ENCODE measurements around the gene NECAB2.

The NECAB2 gene

DNA sequence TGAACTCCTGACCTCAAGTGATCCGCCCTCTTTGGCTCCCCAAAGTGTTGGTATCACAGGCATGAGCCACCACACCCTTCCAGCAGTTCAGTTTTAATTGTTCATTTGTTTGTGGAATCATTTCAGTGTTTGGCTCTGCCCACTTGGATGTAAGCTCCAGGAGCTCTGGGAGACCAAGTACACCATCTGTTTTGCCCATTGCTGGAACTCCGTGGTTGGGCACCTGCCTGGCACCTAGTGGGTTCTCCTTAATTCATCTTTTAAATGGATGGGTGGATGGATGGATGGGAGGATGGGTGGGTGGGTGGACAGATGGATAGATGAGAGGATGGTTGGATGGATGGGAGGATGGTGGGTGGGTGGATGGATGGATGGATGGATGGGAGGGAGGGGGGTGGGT lies 953 bp upstream of the NECAB2 start:
- DNase-seq (ENCODE audit: low read depth): no peak

DNA sequence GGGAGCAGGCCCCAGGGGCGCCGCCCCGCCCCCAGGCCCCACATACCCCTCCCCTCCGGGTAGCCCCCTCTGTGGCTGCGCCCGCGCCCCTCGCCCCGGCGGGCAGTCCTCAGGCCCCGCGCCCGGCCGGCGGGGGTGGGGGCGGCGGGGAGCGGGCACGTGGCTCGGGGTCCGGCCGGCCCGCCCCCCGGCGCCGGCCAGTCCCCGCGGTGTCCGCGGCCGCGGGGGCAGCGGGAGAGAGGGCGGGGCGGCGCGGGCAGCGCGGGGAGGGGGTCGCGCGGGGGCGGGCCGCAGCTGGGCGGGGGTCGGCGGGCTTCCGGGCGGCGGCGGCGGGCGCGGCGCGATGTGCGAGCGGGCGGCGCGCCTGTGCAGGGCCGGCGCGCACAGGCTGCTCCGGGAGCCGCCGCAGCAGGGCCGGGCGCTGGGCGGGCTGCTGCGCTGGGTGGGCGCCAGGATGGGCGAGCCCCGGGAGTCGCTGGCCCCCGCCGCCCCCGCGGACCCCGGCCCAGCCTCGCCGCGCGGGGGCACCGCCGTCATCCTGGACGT lies 335 bp downstream of the NECAB2 start:
- no peak for DNase-seq (ENCODE audit: low read depth)

DNA sequence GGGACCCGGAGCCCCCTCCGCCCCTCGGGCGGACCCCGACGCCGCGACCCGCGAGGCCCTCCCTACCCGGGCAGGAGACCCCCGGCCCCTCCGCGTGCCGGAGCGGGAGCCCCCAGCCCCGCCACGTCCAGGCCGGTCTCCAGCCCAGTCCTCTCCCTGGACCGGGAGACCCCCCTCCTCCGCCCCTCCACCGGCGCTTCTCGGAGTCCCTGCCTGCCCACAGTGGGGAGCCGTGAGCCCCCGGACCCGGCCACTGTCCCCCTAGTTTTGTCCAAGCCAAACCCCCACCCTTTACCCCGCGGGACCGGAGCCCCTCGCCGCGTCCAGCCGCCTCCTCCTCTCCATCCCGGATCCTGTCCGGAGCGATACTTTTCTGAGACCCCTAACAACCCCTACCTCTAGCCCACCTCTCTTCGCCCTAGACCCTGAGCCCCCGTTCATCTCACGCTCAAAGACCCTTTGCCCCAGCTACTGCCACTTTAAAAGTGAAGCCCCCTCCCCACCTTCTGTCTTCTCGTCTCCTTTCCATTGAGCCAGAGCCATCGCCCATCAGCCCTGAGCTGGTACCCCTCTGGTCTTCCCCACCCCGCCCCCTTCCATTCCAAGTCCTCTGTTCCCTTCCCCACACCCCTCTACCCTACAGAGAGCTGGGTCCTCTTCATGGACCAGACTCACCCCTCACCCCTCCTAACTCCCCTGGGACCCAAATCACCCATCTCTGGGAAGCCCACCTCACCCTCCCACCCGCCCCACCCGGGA lies 1.0 kb downstream of the NECAB2 start:
- DNase-seq (ENCODE audit: low read depth): no peak

DNA sequence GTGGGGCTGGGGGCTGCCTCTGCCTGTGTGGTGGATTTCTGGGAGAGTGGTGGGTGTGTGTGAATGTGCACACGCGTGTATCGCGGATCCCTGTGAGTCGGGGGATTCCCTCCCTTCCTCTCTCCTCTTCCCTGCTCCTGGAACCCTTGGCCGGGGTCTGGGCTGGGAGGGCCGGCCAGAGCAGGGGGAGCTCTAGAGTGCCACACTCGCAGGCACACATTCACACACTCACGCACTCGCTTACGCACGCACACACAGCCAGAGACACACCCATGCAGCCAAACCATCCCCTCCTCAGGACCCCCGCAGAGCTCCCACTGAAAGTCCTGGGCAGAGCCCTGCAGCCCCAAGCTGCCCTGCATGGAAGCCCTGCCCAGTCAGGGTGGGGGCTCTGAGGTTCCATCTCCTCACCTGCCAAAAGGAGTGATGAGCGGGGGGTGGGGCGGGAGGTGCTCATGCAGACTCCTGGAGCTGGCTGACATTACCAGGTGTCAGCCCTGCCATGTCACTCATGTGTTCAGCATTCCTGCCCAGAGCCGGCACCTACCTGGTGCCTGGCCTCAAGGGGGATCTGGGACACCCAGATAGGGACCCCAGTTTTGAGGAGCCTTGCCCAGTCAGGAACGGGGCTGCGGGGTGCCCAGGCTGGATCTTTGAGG lies 1.9 kb downstream of the NECAB2 start:
- no peak for DNase-seq (ENCODE audit: low read depth)

DNA sequence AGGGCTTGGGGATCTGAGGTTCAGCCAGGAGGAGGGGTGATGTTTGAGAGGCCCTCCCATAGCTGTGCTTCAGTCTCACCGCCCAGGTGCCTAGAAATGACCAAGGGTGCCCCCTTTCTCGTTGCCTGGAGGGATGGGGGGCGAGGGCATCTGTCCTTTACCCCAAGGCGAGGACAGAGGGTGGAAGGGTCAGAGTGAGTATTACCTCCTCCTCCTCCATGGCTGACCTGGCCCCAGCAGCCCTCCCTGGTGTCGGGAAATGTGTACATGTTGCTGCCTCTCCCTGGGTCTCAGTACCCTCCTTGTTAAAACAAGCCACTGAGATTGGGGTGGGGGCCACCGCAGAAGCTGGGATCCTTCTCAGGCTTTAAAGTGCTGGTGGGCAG lies 2.4 kb downstream of the NECAB2 start:
- DNase-seq (ENCODE audit: low read depth): no peak

DNA sequence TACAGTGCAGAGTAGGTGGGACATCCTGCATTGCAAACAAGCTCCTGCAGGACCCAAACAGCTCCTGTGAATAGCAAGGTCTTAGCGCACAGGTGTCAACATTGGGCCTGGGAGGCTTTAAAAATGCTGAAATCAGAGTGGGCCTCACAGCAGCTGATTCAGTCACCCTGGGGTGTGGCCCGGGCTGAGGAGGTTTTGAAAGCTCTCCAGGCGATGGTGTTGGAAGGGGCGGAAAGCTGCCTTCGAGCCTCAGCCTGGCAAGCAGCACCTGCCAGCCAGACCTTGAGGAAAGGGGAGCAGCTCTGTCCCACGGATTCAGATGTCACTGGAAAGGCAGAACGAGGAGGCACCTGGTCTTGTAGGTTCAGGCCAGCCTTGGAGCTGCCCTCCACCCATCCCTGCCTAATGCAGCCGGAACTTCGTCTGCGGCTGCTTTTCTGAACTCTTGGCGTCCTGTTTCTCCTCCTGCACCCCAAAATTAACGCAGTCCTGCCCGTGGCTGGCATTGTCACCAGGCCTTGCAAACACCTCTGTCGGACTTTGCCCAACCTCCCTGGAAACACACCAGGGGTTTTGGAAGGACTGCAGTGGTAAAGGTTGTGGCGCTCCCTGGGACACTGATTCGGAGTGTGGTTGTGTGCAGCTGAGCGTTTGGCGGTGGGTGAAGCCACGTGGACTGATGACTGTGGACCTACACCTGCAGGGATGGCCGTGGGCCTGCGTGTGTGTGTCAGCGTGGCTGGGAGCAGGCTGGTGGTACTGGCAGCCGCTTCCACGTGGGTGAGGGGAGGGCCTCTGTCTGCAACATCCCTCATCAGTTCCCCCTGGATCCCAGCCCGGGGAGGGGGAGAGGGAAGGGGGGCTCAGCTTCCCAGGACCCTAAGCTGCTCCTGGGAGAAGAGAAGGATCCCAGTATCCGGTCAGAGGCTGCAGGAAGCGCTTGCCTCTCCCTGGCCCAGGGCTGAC lies 3.4 kb downstream of the NECAB2 start:
- no peak for DNase-seq (ENCODE audit: low read depth)

DNA sequence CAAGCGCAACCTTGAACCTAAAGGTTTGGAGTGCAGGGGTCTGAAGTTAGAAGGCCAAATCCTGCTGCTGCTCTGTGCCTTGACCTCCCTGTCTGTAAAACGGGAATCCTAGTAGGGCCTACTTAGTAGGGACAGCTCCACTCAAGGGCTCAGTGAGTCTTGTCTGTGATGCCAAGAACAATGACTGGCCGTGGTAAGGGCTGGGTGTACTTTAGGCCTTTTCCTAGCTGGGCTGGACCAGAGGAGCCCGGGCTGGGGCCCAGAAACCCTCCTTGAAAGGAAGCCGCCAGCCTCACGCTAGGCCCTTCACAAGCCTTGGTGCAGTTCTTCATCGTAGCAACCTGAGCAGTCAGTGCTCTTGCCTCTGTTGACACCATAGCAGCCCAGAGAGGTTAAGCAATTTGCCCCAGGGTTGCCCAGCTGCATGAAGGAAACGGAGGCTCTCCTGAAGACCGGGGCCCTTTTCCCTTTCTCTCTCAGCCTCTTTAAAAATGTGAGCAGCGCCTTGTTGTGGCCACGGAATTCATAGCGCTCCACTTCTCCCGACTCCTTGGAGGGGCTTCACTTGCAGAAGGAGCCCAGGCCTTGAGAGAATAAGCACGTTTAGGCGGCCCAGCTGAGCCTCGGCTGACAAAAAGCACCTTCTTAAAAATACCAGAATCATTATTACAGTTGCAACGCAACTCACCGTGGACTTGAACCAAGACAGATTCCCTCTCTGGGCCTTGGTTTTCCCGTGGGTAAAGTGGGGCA lies 4.4 kb downstream of the NECAB2 start:
- DNase-seq (ENCODE audit: low read depth): no peak

DNA sequence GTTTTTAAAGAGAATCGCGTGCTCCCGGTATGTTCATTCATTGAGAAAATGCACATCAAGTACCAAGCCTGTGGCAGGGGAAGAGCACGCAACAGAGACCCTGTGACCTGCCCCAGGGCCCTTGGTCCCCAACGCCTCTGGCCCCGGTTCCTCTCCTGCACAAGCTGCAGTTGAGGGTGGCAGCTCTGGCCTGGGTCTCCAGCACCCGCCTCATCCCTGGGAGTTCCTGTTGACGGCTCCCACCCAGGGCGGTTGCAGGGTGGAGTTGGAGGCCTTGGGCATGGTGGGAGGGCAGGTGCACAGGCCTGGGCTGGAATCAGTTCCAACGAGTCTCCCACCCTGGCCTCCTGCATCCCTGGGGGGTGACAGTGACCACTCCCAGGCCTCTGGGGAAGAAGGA lies 5.0 kb downstream of the NECAB2 start:
- no peak for DNase-seq (ENCODE audit: low read depth)

DNA sequence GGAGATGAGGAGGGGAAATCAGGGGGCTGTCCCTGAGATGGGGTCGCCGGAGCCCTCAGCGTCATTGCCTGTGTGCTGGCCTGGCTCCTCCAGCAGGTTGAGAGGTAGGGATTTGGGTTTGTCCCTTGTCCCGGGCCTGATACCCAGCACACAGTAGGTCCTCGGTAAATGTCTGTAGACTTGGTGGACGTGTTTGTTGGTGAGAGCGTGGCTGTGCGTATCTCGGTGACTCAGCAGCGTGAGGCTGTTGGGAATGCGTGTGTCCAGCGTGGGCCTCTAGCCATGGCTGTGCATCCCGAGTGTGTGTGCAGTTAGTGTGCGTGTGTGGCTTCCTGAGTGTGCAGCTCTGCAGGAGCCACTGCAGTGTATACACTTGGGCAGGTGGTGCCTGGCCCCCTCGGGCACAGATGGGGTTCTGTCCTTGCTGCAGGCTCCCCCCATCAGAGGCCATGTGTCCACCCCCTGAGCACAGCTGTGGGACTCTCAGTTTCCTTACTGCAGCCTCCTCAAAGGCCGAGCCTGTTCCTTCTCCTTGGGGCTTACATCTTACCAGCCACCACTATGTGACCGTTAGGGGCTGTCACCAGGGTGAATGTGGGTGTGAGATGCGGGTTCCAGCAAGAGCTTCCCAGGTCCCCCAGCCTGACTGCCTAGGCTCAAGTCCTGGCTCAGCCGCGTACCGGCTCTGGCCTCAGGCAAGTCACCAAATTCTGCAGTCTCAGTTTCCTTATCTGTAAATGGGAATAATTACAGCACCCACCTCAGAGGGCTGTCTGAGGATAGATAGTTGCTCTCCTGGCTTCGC lies 5.7 kb downstream of the NECAB2 start:
- DNase-seq (ENCODE audit: low read depth): no peak

DNA sequence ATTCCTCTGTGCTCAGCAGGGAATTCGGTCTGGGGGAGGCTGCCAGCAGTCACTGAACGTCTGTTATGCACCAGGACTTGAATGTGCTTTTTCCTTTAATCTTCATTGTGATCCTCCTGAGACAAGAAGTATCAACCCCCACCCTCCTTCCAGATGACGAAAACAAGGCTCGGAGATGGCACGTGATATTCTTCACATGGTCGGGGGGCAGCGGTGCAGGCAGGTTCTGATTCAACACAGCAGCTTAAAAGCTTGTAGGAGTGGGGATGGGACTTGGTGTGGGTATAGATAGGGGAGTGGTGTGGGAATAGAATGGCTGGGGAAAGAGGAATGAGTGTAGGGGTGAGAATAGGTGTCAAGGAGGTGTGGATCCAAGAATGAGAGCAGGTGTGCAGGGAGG lies 6.4 kb downstream of the NECAB2 start:
- DNase-seq (ENCODE audit: low read depth): no peak

DNA sequence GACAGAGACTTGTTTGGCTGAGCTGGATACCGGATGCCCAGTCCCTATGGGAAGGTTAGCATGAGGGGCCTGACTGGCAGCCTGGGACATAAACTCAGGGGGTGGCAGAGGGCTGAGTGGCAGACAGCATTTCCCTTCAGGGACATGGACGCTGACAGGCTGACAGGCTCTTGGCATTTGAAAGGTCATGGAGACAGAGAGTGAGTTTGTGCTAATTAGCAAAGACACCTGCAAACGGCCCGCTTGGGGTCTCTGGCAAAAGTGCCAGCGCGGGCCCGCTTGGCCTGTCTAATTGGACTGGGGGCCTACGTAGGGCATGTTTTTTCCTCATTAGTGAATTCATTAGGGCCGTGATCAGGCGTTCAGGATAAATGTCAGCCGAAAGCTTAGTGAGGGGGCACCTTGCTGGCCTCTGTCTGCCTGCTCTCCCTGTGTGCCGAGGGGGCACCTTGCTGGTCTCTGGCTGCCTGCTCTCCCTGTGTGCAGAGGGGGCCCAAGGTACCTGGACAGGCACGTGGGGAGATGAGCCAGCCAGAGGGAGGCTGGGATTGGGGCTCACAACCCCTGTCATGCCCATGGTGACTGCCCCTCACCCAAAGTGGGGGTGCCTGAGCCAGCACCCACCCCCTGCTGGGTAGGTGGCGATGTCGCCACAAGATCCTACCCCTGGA lies 7.7 kb downstream of the NECAB2 start:
- DNase-seq (ENCODE audit: low read depth): no peak

DNA sequence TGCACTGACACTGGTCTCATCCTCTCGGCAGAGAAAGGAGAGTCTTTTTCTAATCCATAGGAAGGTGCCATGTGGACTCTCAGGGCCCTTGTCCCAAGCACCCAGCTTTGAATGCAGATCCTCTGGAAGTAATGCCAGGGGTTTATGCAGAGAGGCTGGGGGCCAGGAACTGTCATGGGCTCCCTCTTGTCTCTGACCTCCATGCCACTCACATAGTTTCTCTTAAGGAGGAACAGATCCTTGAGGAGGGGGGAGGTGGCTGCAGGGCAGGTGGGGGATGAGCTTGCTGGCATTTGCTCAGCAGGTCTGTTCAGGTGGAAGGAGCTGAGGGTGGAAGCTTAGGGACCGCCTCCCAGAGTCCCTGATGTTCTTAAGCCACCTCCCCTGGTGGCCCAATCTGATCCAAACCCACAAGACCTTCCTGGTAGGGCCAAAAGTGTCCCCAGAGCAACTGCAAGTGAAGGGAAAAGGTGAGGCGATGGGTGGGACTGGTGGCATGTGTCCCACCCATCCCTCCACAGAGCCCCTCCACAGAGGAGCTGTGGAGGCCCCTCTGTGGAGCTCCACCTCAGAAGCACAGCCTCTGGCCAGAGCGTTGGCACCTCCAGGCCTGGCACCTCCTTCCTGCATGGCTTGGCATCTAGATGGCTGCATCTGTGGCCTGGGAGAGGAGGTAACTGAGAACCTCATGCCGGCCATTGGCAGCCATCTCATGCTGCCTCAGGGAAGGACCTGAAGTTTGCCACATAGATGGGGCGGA lies 9.2 kb downstream of the NECAB2 start:
- DNase-seq (ENCODE audit: low read depth): no peak

DNA sequence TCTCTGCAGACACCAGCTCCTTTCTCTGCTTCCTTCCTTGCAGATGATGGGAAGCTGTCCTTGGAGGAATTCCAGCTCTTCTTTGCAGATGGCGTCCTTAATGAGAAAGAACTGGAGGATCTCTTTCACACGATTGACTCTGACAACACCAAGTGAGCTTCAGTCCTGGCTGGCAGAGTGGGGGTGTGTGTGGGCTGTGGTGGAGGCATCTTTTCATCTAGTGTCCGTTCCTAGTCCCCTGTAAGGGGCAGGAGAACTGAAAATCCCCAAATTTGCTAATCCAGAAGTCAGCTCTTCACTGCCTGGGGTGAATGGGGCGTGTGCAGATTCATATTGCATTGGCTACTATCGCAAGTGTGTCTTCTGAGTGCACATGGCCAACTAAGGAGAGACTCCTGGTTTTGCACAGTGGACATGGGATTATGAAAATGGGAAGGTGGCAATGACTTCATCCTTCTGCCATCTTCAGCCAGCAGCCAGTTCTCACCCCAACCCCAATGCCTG lies 10.4 kb downstream of the NECAB2 start:
- DNase-seq (ENCODE audit: low read depth): no peak

DNA sequence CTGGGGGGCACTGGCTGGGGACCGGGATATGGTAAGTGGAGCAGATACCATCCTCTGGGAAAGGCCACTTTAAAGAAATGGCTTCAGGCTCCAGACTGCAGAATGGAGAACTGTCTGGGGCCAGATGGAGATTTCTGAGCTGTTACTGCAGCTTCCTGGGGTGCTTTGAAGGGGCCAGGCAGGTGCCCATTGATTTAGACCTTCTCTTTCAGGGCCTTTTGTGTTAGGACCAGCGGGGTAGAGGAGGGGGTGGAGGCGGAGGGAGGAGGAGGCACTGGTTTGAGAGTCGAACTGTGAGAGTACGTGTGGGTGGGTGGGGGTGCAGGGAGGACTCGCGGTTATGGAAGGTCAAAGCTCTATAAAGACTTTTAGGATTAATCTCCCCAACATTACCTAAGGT lies 11.4 kb downstream of the NECAB2 start:
- no peak for DNase-seq (ENCODE audit: low read depth)

DNA sequence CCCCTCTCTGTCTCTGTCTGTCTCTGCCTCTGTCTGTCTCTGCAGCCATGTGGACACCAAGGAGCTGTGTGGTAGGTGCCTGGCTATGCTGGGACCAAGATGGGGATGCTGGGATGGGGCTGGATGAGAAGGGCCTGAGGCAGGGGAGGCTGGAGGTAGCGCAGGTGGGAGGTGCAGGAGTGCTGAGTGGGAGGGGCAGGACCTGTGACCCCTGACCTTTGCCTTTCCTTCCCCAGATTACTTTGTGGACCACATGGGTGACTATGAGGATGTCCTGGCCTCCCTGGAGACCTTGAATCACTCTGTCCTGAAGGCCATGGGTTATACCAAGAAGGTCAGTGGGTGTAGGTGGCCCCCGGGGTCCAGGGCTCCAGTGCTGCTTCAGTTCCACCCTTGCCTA lies 12.8 kb downstream of the NECAB2 start:
- DNase-seq (ENCODE audit: low read depth): no peak

DNA sequence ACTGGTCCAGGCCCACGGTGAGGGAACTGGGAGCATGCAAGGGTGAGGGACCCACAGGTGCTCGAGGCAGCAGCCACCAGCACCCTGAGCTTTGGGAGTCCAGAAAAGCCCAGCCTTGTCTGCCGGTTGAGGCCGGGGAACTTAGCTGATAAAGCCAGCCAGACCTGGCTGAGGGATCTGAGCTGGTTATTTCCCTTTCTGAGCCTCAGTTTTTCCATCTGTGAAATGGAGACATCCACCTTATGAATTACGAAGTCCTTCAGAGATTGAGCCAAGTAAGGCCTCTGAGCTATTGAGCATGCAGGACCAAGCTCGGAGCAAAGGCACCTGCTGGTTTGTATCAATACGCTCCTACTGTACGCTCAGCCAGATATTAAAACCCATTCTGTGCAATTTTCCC lies 13.8 kb downstream of the NECAB2 start:
- no peak for DNase-seq (ENCODE audit: low read depth)

DNA sequence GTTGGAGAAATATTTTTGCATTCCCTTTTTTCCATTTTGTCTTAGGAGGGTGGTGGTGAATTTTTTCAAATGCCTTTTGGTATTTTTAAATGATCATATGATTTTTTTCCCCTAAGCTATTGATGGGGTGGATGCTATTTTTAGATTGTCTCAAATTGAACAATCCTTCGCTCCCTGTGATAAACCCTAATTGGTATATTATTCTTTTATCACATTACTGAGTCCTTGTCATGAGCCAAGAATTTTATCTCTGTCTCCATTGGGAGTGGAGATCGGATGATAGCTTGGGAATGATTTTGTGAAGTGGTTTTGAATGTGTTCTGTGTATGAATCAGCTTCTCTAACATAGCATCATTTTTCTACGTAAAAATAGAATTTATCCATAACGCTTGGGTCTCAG lies 15.4 kb downstream of the NECAB2 start:
- DNase-seq (ENCODE audit: low read depth): no peak

DNA sequence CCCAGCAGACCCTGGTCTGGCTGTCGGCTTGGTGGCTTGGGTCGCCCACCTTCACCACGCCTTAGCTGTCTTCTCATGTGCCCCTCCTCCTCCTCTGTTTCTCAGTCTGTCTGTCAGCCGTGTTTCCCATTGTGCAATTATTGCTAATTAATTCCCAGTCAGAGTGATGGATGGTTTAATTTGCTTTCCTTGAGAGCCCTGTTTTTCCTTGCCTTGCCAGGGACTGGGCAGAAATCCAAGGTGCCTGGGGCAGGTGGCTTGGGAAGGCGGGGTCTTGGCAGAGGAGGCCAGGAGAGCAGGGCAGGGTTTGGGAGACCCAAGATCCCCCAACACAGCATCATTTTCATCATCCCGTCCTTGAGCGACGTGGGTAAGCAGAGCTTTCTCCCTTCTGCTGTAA lies 21.3 kb downstream of the NECAB2 start:
- DNase-seq (ENCODE audit: low read depth): no peak

DNA sequence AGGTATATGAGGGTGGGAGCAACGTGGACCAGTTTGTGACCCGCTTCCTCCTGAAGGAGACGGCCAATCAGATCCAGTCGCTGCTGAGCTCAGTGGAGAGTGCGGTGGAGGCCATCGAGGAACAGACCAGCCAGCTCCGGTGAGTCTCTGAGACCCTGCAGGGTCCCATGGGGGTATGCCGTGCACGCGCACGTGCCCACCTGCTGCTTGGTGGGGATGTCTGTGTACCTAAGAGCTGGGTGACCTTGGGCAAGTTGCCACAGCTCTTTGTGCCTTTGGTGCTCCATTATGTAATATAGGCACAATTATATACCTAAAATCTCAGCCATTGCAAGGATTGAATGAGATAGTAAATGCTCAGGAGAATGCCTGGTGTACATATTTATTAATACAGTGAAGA lies 22.4 kb downstream of the NECAB2 start:
- DNase-seq (ENCODE audit: low read depth): no peak
